Stomach (tissue), 9 donors: Measurements from ENCODE around the gene ASB16. TPM values are rescaled to one million over a fixed set of nuclear protein-coding genes. Genes with fewer than 3 reads are reported as not detected.
A peak's percentile ranks its signal among the peaks of the same experiment; 100 is the strongest.

Source experiments
- DNase-seq, 2 donors: peaks; one replicate each; pipeline versions ENCODE4 v3.0.0 to v3.0.0-alpha.2; 2013 to 2019
- H3K27ac ChIP-seq, 5 donors: fragments of 200-600 bp in 4 of 5; sonication (generic) in 4 of 5; one replicate each; pipeline ENCODE4 v1.5.1; 2013 to 2019; ENCODE audit warnings: mild to moderate bottlenecking in 1 of 5, moderate library complexity in 1 of 5
- H3K27me3 ChIP-seq, 3 donors: fragments of 200-600 bp; sonication (generic); one replicate each; pipeline ENCODE4 v1.5.1; 2017 to 2019; ENCODE audit warnings: mixed run types in 1 of 3
- H3K36me3 ChIP-seq, 4 donors: fragments of 200-600 bp; sonication (generic); 1 replicate in 3 of 4; 2 replicates in 1 of 4; pipeline ENCODE4 v1.5.1; 2016 to 2019
- H3K4me1 ChIP-seq, 4 donors: fragments of 200-600 bp; sonication (generic); one replicate each; pipeline ENCODE4 v1.5.1; 2016 to 2019
- H3K4me3 ChIP-seq, 4 donors: fragments of 200-600 bp; sonication (generic) in 3 of 4; one replicate each; pipeline ENCODE4 v1.5.1; 2016 to 2019; ENCODE audit warnings: mild to moderate bottlenecking in 1 of 4
- H3K9me3 ChIP-seq, 4 donors: fragments of 200-600 bp; sonication (generic); one replicate each; pipeline ENCODE4 v1.5.1; 2016 to 2019
- CTCF ChIP-seq, 7 experiments: fragments of 450-650 bp in 4 of 7; fragments of 200-600 bp in 3 of 7; sonication (generic) in 3 of 7; IDR thresholded peaks; one replicate each; pipeline ENCODE4 v1.5.1; 2016 to 2019; ENCODE audit warnings: antibody characterized with exemption in 7 of 7, control low read depth in 2 of 7, mild to moderate bottlenecking in 1 of 7
- EP300 ChIP-seq: sonication (generic); formaldehyde crosslinking; IDR thresholded peaks from one replicate; pipeline ENCODE4 v1.6.1; 2017; ENCODE audit warnings: antibody characterized with exemption
- POLR2A ChIP-seq, 4 donors: fragments of 450-650 bp; IDR thresholded peaks; one replicate each; pipeline ENCODE4 v1.6.1; 2016; ENCODE audit warnings: antibody characterized with exemption in 4 of 4, control low read depth in 2 of 4, mild to moderate bottlenecking in 1 of 4, moderate library complexity in 1 of 4
- POLR2AphosphoS5 ChIP-seq, 3 donors: sonication (generic); formaldehyde crosslinking; IDR thresholded peaks; one replicate each; pipeline ENCODE4 v1.6.1; 2016; ENCODE audit warnings: antibody characterized with exemption in 3 of 3
- WGBS, 5 donors: extraction: QIAGEN DNeasy Blood & Tissue Kit in 3 of 5; methylation state at CpG; one replicate each; pipeline versions ENCODE4 v1.1.5 to v1.1.7; 2013 to 2018; 5-methylcytosine and 5-hydroxymethylcytosine counted together
- intact Hi-C: fragments of 100-400 bp; cut with DNase I; formaldehyde crosslinking; loops from one replicate; pipeline ENCODE4 v1.15.1; 2023; ENCODE audit warnings: low total_unique reads
- polyA plus RNA-seq, 3 donors: library from polyadenylated mRNA; stranded (reverse); fragments of 200-250 nt; gene quantifications; one replicate each; pipeline ENCODE4 v1.2.3, GENCODE V29; 2013
- total RNA-seq, 5 donors: library from RNA; depleted of rRNA; stranded (reverse); fragments of >200 nt; gene quantifications; one replicate each; pipeline versions ENCODE4 v1.1.0 to v1.2.3, GENCODE V29; 2014 to 2016
- donor health status: healthy with polysubstance abuse.
- donor health status: Bipolar disorder and iron deficiency.
- donor health status: healthy.

The ASB16 gene
- total and polyA plus RNA-seq, 8 donors, result 0.30 to 0.73 (median 0.31) TPM; not detected in 5

GRCh38 chr17:44184212-44184810 is 13.8 kb downstream of the ASB16 start:
- no peaks in the 10 kb centered on the region for H3K27me3 ChIP-seq
- peaks cover 8 to 32% (median 27%) of the 10 kb centered on the region in 4 donors for H3K36me3 ChIP-seq
- DNase-seq, result no peak
- intact Hi-C loops, result no loop called here
- H3K9me3 ChIP-seq, result no peaks in the 10 kb centered on the region
- H3K4me1 ChIP-seq, result peaks cover 26 to 45% (median 37%) of the 10 kb centered on the region in 4 donors
- TF ChIP-seq POLR2AphosphoS5 (IDR thresholded peaks at IDR 0.05) (no peak), CTCF (IDR thresholded peaks at IDR 0.05) (no peak), POLR2A (IDR thresholded peaks at IDR 0.05) (no peak), EP300 (no peak)
- WGBS, 5 donors, result 83 to 88% (median 85%) methylated on average over 8 of the region's 8 CpGs
- no peak overlapping the region for H3K4me3 ChIP-seq
- no peak overlapping the region for H3K27ac ChIP-seq

- Histone ChIP-seq H3K36me3 (peaks cover 17 to 50% (median 47%) of the 10 kb centered on the region in 4 donors), H3K4me1 (peaks cover 26 to 45% (median 37%) of the 10 kb centered on the region in 4 donors), H3K27ac (peak within 1 kb of the TSS; percentile 91 to 99 (median 98)), H3K4me3 (peak within 1 kb of the TSS; percentile 70 to 82 (median 74)), H3K27me3 (no peaks in the 10 kb centered on the region), H3K9me3 (no peaks in the 10 kb centered on the region)
- WGBS, 5 donors, result 0% methylated on average over 49 to 50 of the region's 50 CpGs
- DNase-seq, result peak; percentile 100
- TF ChIP-seq POLR2A (IDR thresholded peaks at IDR 0.05), result peak in 2 of 4 donors; percentile 42 to 69
- no peak for TF ChIP-seq EP300
- no peak for TF ChIP-seq CTCF (IDR thresholded peaks at IDR 0.05)
- peak; percentile 56 to 94 (median 90) for TF ChIP-seq POLR2AphosphoS5 (IDR thresholded peaks at IDR 0.05)
- intact Hi-C loops, result no loop called here
These were observed 16.0 kb downstream of the ASB16 start, which contains the start of gene TMUB2 for GRCh38 chr17:44186307-44187130. Gene TMUB2, plus strand, starts transcription at chr17:44186972. Its CDS starts 737 bp downstream, at chr17:44187709.

- TF ChIP-seq POLR2AphosphoS5 (IDR thresholded peaks at IDR 0.05) (no peak), CTCF (IDR thresholded peaks at IDR 0.05) (no peak), EP300 (no peak), POLR2A (IDR thresholded peaks at IDR 0.05) (no peak)
- Histone ChIP-seq H3K27ac (peak overlapping the region; percentile 91 to 99 (median 98)), H3K9me3 (no peaks in the 10 kb centered on the region), H3K27me3 (no peaks in the 10 kb centered on the region), H3K4me1 (peaks cover 26 to 50% (median 42%) of the 10 kb centered on the region in 4 donors), H3K4me3 (peak overlapping the region; percentile 70 to 82 (median 74)), H3K36me3 (peaks cover 11 to 48% (median 43%) of the 10 kb centered on the region in 4 donors)
- 1 to 2% (median 2%) methylated on average over 21 to 32 of the region's 32 CpGs for WGBS, 5 donors
- peak in 1 of 2 donors; percentile 70 for DNase-seq
- intact Hi-C loops, result no loop called here
These were observed 16.8 kb downstream of the ASB16 start for GRCh38 chr17:44187131-44187899.
